COLO668 (cell line): Measurements from ENCODE around the gene ZNF613.
"Not testable (repeated sequence)": the region's sequence is repeated elsewhere in the genome, so short reads cannot be mapped to it uniquely, and the experiment has no call there.

Experiments used
- DNase-seq: peaks from one replicate; lab custom pipeline; 2025; ENCODE audit not compliant: unreplicated experiment; lab: John Stamatoyannopoulos, UW

Gene ZNF613

GRCh38 chr19:51926784-51927741 lies at the start of gene ZNF613:
Gene ZNF613, plus strand, starts transcription at chr19:51927472. Its CDS starts 8,749 bp downstream, at chr19:51936221.
- DNase-seq = peak; percentile 87

DNA sequence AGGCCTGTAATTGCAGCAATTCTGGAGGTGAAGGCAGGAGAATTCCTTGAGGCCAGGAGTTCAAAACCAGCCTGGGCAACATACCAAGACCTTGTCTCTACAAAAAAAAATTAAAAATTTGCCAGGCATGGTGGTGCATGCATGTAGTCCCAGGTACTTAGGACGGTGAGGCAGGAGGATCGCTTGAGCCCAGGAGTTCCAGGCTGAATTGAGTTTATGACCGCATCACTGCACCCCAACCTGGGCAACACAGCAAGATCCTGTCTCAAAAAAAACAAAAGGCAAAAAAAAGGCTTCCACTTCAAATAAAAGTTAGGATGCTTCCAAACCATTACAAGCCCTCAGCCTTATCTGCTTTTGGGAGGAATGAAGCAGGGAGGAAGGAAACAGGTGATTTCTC lies 44.8 kb upstream of the ZNF613 start:
- DNase-seq = no peak

- DNase-seq = no peak
These were observed 42.6 kb upstream of the ZNF613 start for GRCh38 chr19:51884713-51885112.

DNA sequence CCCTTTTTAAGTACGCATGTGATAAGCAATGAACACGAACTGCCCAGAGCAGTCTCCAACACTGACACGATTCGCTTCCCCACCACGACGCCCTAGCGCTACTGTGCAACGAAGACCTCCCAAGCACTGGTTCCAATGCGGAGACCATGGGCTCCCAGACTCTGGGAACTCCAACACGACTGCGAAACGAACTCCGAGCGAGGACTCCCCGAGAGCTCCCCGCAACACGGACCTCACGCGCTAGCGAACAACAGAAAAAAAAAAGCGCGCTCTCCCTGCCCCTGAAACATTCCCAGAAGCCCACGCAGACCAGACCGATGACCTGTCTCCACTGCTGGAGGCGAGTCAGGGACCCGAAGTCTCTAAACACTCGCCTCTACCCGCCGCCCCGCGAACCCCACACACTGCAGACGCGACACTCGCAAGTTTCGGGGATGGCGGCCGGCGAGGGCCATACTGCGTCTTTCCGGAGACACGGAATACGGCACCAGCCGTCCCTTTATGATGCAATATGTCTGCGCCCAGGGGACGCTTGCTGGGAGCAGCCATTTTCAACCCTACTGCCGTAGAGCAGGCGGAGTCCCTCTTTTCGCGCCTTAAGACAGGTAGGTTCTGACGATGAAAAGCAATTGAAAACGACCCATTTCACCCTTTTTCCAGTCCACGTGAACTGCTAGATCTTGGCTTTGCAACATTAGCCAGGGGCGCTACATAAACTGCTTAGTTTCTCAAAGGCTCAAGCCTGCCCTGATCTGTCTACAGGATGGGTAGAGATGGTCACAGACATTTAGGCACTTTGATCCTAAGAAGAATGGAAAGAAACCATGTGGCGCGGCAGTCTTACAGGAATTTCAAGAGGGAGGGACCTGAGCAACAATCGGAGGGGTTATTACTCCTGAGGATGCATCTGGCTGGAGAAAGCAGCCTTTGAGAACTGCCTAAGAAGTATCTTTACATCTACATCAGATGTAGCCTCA lies 39.5 kb upstream of the ZNF613 start, which contains the start of gene ZNF577:
Gene ZNF577, minus strand, starts transcription at position 430 of the 977 bp plus-strand sequence. CDS start 7,569 bp downstream, outside the sequence.
- no peak for DNase-seq

GRCh38 chr19:51889934-51890333 lies 37.3 kb upstream of the ZNF613 start:
- no peak for DNase-seq

DNA sequence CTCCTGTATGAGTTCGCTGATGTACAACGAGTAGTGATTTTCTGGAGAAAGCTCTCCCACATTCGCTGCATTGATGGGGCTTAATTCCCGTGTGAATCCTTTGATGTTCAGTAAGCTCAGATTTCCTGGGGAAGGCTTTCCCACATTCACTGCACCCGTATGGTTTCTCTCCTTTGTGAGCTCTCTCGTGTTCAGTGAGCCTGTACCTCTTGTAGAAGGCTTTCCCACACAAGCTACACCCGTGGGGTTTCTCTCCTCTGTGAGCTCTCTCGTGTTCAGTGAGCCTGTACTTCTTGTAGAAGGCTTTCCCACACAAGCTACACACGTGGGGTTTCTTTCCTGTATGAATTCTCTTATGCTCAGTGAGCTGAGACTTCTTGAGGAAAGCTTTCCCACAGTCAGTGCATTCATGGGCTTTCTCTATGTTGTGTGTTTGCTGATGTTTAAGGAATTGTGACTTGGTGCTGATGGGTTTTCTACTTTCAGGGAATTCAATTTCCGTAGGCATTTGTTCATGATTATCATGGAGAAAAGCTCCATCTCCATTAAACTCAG lies 36.0 kb upstream of the ZNF613 start:
- DNase-seq = no peak

- no peak for DNase-seq
These were observed 25.4 kb upstream of the ZNF613 start for GRCh38 chr19:51901860-51902259.

GRCh38 chr19:51903192-51903591 lies 24.1 kb upstream of the ZNF613 start:
- no peak for DNase-seq

DNA sequence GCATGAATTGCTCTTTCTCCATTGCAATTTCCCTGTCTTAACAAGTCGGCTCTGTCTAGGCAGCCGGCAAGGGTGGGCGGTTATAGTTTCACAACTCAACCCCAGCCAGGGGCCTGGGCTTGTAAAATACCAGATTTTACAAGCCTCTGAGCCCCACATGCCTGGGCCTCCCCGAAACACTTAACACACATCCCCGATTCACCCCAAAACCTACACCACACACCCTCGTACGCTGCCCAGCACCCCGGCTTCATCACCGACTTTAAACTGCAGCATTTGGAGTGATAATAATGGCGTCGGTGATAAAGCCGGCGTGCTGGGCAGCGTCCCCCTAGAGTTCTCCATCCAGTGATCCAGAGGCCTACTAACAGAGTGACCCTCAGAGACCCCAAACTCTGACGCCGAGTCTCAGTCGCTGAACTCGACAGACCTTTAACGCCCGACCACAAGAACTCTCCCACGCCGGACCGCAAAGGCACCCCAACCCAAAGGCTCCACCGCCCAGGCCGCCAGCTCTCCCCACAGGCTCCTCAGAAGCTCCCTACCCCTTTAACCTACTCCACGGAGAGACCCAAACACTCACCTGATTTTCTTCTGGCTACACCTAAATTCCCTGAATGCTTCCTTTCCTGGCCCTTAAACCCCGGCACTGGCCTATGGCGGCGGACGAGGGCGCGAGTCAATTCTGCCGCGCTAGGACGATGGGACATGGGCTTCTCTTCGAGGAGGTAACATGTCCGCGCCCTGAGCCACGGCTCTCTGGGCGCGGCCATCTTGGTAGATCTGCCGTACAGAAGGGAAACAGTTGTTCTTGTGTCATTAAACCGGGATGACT lies 22.7 kb upstream of the ZNF613 start, which contains the start of gene ZNF649:
Gene ZNF649, minus strand, starts transcription at position 687 of the 835 bp plus-strand sequence. CDS start 4,910 bp downstream, outside the sequence.
- peak; percentile 88 for DNase-seq

DNA sequence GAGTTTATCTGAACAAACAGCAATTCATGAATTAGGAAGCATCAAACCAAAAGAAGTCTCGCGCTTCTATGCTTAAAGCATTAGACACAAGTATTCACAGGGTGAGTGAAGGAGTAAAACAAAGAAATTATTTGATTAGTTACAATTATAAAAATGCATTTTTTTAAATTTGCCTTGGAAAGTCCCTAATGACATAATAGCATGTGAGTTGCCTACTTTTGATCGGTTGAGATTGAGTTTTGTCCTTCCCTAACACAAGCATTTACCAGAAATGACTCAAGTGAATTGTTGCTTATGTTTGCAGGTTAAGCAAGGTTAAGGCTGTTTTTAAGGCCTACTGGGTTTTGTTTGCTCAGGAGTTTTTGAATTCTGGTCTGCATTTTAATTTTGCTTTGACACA lies 22.1 kb upstream of the ZNF613 start:
- no peak for DNase-seq

- not testable (repeated sequence) for DNase-seq
These were observed 21.6 kb upstream of the ZNF613 start for GRCh38 chr19:51905639-51906038.

DNA sequence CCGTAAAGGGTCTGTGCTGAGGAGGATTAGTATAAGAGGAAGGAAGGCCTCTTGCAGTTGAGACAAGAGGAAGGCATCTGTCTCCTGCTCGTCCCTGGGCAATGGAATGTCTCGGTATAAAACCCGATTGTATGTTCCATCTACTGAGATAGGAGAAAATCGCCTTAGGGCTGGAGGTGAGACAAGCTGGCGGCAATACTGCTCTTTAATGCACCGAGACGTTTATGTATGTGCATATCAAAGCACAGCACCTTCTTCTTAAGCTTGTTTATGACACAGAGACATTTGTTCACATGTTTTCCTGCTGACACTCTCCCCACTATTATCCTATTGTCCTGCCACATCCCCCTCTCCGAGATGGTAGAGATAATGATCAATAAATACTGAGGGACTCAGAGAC lies 21.2 kb upstream of the ZNF613 start:
- DNase-seq = not testable (repeated sequence)

GRCh38 chr19:51907981-51908380 lies 19.3 kb upstream of the ZNF613 start:
- not testable (repeated sequence) for DNase-seq

DNA sequence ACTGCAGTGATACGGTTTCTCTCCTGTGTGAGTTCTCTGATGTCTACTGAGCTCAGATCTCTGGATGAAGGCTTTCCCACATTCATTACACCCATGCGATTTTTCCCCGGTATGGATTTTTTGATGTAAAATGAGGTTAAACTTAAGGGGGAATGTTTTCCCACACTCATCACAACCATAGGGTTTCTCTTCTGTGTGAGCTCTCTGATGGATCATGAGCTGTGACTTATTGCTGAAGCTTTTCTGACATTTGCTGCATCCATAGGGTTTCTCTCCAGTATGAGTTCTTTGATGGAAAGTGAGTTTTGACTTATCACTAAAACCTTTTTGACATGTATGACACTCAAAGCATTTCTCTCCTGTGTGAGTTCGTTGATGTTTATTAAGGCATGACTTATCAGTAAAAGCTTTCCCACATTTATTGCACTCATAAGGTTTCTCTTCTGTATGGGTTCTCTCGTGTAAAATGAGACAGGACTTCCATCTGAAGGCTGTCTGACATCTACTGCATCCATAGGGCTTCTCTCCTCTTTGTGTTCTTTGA lies 11.9 kb upstream of the ZNF613 start:
- no peak for DNase-seq

GRCh38 chr19:51916167-51916566 lies 11.1 kb upstream of the ZNF613 start:
- DNase-seq = no peak

DNA sequence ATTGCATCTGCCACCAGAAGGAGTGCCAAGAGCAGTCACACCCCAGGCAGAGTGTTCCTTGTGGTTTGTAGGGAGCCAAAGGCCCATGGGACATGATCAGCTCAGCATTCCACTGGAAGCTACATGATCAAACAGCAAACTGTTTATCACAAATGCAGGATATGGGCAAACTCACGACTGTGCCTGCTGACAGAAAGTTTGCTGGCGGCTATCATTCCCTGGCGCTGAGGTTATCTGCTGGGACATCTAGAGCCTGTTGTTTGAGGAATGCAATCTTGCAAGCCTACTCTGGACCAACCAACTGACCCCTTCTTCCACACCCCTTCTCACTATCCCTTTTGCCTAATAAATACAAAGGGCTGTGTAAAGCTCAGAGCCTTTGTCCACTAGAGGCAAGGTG lies 7.7 kb upstream of the ZNF613 start:
- DNase-seq = no peak

DNA sequence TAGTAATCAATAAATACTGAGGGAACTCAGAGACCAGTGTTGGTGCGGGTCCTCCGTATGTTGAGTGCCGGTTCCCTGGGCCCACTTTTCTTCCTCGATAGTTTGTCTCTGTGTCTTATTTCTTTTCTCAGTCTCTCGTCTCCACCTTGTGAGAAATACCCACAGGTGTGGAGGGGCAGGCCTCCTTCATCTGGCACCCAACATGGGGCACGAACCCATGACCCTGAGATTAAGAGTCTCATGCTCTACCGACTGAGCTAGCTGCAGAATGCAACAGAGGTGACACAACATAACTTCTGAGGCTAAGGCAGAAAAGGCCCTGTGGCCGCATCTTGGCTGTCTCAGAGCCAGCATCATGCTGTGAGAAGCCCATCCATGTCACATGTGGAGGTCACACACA lies 5.3 kb upstream of the ZNF613 start:
- DNase-seq = peak; percentile 1

GRCh38 chr19:51926426-51926783 lies 867 bp upstream of the ZNF613 start:
- DNase-seq = no peak

GRCh38 chr19:51927859-51928258 lies 587 bp downstream of the ZNF613 start:
- DNase-seq = no peak

DNA sequence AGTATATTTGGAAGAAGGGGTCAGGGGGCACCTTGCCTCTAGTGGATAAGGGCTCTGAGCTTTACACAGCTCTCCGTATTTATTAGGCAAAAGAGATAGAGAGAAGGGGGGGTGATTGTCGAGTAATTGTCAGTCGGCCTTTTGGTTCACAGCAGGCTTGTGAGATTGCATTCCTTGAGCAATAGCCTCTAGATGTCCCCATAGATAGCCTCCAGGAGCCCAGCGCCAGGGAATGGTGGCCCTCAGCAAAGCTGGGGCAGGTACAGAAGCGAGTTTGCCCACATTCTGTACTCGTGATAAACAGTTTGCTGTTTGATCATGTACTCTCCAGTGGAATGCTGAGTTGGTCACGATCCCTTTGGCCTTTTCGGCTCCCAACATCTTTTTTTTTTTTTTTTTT lies 4.6 kb downstream of the ZNF613 start:
- no peak for DNase-seq
